ENCODE measurements around the gene UBA5.
A peak's percentile ranks its signal among the peaks of the same experiment; 100 is the strongest.

UBA5 gene

GRCh38 chr3:132720228-132720627 lies 60.1 kb downstream of the UBA5 start:
- no peaks in the 10 kb centered on the region for H3K9me3 Mint-ChIP-seq
- H3K27me3 Mint-ChIP-seq, result no peaks in the 10 kb centered on the region
- H3K4me1 Mint-ChIP-seq (ENCODE audit: low read depth), result peaks cover 54% of the 10 kb centered on the region
- peak overlapping the region; percentile 7 for H3K27ac Mint-ChIP-seq
- H3K4me3 Mint-ChIP-seq, result peak overlapping the region; percentile 91
- peaks cover 36% of the 10 kb centered on the region for H3K36me3 Mint-ChIP-seq (ENCODE audit: low read depth)

- peak overlapping the region; percentile 84 for H3K27ac Mint-ChIP-seq
- H3K4me1 Mint-ChIP-seq (ENCODE audit: low read depth), result peaks cover 52% of the 10 kb centered on the region
- peak overlapping the region; percentile 91 for H3K4me3 Mint-ChIP-seq
- peaks cover 27% of the 10 kb centered on the region for H3K36me3 Mint-ChIP-seq (ENCODE audit: low read depth)
- H3K9me3 Mint-ChIP-seq, result no peaks in the 10 kb centered on the region
- no peaks in the 10 kb centered on the region for H3K27me3 Mint-ChIP-seq
These were observed 61.5 kb downstream of the UBA5 start for GRCh38 chr3:132721479-132722164.

DNA sequence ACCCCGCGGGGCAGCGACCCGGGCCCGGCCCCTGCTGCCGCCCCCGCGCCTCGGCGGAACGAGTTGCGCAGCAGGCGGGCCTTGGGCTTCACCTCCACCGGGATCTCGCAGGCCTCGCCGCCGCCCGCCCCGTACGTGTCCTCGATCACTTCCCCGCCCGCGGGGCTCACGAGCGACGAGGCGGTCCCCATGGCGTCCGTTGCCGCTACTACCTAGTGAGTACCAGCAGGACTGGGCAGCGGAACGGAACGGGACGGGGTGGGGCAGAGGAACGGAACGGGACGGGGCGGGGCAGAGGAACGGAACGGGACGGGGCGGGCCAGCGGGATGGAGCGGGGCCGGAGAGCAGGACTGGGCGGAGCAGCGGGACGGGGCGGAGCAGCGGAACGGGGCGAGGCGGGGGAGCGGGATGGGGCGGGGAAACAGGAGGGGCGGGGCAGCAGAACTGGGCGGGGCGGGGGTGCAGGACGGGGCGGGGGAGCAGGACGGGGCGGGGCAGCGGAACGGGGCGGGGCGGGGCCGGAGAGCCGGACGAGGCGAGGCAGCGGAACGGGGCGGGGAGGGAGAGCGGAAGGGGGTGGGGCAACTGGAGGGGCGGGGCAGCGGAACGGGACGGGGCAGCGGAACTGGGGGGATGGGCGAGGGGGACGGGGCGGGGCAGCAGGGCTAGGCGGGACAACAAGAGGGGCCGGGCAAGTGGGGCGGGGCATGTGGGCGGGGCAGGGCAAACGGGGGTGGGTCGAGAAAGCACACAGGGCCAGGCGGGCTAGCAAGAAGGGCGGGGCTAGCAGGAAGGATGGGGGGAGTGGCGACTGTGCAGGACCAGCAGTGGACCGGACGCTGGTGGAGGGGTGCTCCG lies 62.3 kb downstream of the UBA5 start, which contains the start of gene NPHP3:
NPHP3 (minus strand) TSS at position 245 of the 859 bp plus-strand sequence; CDS start at position 191, 54 bp downstream.
- H3K4me1 Mint-ChIP-seq (ENCODE audit: low read depth), result peaks cover 50% of the 10 kb centered on the region
- H3K36me3 Mint-ChIP-seq (ENCODE audit: low read depth), result peaks cover 25% of the 10 kb centered on the region
- no peaks in the 10 kb centered on the region for H3K27me3 Mint-ChIP-seq
- H3K27ac Mint-ChIP-seq, result peak within 1 kb of the TSS; percentile 84
- peak within 1 kb of the TSS; percentile 91 for H3K4me3 Mint-ChIP-seq
- no peaks in the 10 kb centered on the region for H3K9me3 Mint-ChIP-seq

- H3K27me3 Mint-ChIP-seq, result no peaks in the 10 kb centered on the region
- H3K9me3 Mint-ChIP-seq, result no peaks in the 10 kb centered on the region
- H3K4me1 Mint-ChIP-seq (ENCODE audit: low read depth), result peaks cover 42% of the 10 kb centered on the region
- peak overlapping the region; percentile 86 for H3K4me3 Mint-ChIP-seq
- H3K27ac Mint-ChIP-seq, result peak overlapping the region; percentile 72
- peaks cover 18% of the 10 kb centered on the region for H3K36me3 Mint-ChIP-seq (ENCODE audit: low read depth)
These were observed 63.2 kb downstream of the UBA5 start for GRCh38 chr3:132723024-132723950.

DNA sequence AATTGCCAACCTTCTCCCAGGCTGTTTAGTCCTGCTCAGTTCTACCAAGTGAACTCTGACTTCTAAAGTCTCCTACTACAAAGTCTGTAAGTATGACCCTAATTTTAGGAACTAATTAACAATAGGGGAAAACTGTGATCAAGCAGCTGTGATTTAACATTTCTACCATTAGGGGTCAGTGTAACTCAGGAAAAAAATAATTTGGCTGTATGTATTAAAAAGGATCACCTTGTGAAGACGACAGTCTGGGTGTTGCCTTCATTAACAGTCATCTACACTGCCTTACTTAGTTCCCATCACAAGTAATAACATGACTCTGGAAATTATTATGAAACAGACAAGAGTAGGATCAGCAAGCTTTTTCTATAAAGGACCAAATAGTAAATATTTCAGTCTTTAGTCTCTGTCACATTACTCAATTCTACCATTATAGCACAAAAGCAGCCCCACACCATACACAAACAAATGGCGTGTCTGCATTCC lies 66.3 kb downstream of the UBA5 start:
- no peak overlapping the region for H3K4me3 Mint-ChIP-seq
- H3K4me1 Mint-ChIP-seq (ENCODE audit: low read depth), result peaks cover 12% of the 10 kb centered on the region
- H3K27ac Mint-ChIP-seq, result no peak overlapping the region
- H3K9me3 Mint-ChIP-seq, result no peaks in the 10 kb centered on the region
- H3K27me3 Mint-ChIP-seq, result peaks cover 12% of the 10 kb centered on the region
- H3K36me3 Mint-ChIP-seq (ENCODE audit: low read depth), result no peaks in the 10 kb centered on the region

Data from stimulated activated naive CD8-positive, alpha-beta T cell treated with anti-CD3 and anti-CD28 coated beads, Interleukin-15, Interleukin-2, amounts not matched to agents 100 ng/mL and 50 ng/mL, for 24 hours (primary cell).